Effector memory CD4-positive, alpha-beta T cell (primary cell): Measurements from ENCODE around the gene ARHGEF3.
A peak's percentile ranks its signal among the peaks of the same experiment; 100 is the strongest.
"Not testable (repeated sequence)": the region's sequence is repeated elsewhere in the genome, so short reads cannot be mapped to it uniquely, and the experiment has no call there.

Experiments used
- DNase-seq, 3 donors: peaks; one replicate each; pipeline ENCODE4 v3.0.0-alpha.2; 2020
- H3K27ac ChIP-seq: 2 replicates; pipeline ENCODE4 v1.7.0; 2013; ENCODE audit warnings: mild to moderate bottlenecking, low read length, moderate library complexity; ENCODE audit not compliant: insufficient read depth, poor library complexity, severe bottlenecking
- H3K27me3 ChIP-seq: replicated peaks from 2 replicates; pipeline ENCODE4 v1.7.0; 2013; ENCODE audit warnings: mild to moderate bottlenecking, low read length; ENCODE audit not compliant: insufficient read depth, control insufficient read depth, poor library complexity, severe bottlenecking
- H3K36me3 ChIP-seq: 2 replicates; pipeline ENCODE4 v1.7.0; 2013; ENCODE audit warnings: mild to moderate bottlenecking, low read length, moderate library complexity; ENCODE audit not compliant: control insufficient read depth, insufficient read depth
- H3K4me1 ChIP-seq: 2 replicates; pipeline ENCODE4 v1.7.0; 2013; ENCODE audit warnings: low read length, mild to moderate bottlenecking; ENCODE audit not compliant: control insufficient read depth, insufficient read depth, poor library complexity, severe bottlenecking
- H3K4me3 ChIP-seq: 2 replicates; pipeline ENCODE4 v1.7.0; 2013; ENCODE audit warnings: low read length, low read depth, mild to moderate bottlenecking; ENCODE audit not compliant: insufficient read depth, poor library complexity, severe bottlenecking
- H3K9me3 ChIP-seq: 2 replicates; pipeline ENCODE4 v1.7.0; 2013; ENCODE audit warnings: mild to moderate bottlenecking, low read length, moderate library complexity; ENCODE audit not compliant: control insufficient read depth

The ARHGEF3 gene

GRCh38 chr3:56759532-56759931, 42.2 kb downstream of the ARHGEF3 start:
- Histone ChIP-seq H3K9me3 (no peaks in the 10 kb centered on the region), H3K36me3 (peaks cover 10% of the 10 kb centered on the region), H3K4me3 (no peak overlapping the region), H3K4me1 (peaks cover 26% of the 10 kb centered on the region), H3K27ac (no peak overlapping the region), H3K27me3 (no peaks in the 10 kb centered on the region)
- DNase-seq = no peak

GRCh38 chr3:56758539-56758981, 43.2 kb downstream of the ARHGEF3 start:
- Histone ChIP-seq H3K27me3 (no peaks in the 10 kb centered on the region), H3K4me3 (no peak overlapping the region), H3K9me3 (no peaks in the 10 kb centered on the region), H3K4me1 (peaks cover 33% of the 10 kb centered on the region), H3K36me3 (peaks cover 10% of the 10 kb centered on the region), H3K27ac (peak overlapping the region; percentile 20)
- peak in 1 of 3 donors; percentile 13 for DNase-seq

- not testable (repeated sequence) for H3K4me3 ChIP-seq, H3K9me3 ChIP-seq, DNase-seq, H3K27me3 ChIP-seq
- H3K4me1 ChIP-seq = peaks cover 33% of the 10 kb centered on the region
- peak overlapping the region; percentile 20 for H3K27ac ChIP-seq
- peaks cover 15% of the 10 kb centered on the region for H3K36me3 ChIP-seq
Measured at GRCh38 chr3:56758042-56758441, 43.7 kb downstream of the ARHGEF3 start.

- Histone ChIP-seq H3K9me3 (no peaks in the 10 kb centered on the region), H3K27me3 (no peaks in the 10 kb centered on the region), H3K27ac (peak overlapping the region; percentile 62), H3K36me3 (peaks cover 35% of the 10 kb centered on the region), H3K4me1 (peaks cover 33% of the 10 kb centered on the region), H3K4me3 (peak overlapping the region; percentile 36)
- DNase-seq = no peak
Measured at GRCh38 chr3:56754741-56755417, 46.9 kb downstream of the ARHGEF3 start.

GRCh38 chr3:56753206-56753820, 48.4 kb downstream of the ARHGEF3 start:
- Histone ChIP-seq H3K27me3 (no peaks in the 10 kb centered on the region), H3K4me3 (no peak overlapping the region), H3K4me1 (peaks cover 26% of the 10 kb centered on the region), H3K36me3 (peaks cover 48% of the 10 kb centered on the region), H3K9me3 (no peaks in the 10 kb centered on the region), H3K27ac (no peak overlapping the region)
- DNase-seq = no peak

- Histone ChIP-seq H3K4me3 (no peak overlapping the region), H3K36me3 (peaks cover 65% of the 10 kb centered on the region), H3K4me1 (peaks cover 24% of the 10 kb centered on the region), H3K27ac (no peak overlapping the region), H3K27me3 (no peaks in the 10 kb centered on the region), H3K9me3 (no peaks in the 10 kb centered on the region)
- DNase-seq = no peak
Measured at GRCh38 chr3:56751056-56751707, 50.6 kb downstream of the ARHGEF3 start.

GRCh38 chr3:56748663-56749231, 53.0 kb downstream of the ARHGEF3 start:
- H3K4me1 ChIP-seq = no peaks in the 10 kb centered on the region
- no peak overlapping the region for H3K4me3 ChIP-seq
- H3K36me3 ChIP-seq = peaks cover 79% of the 10 kb centered on the region
- H3K27me3 ChIP-seq = no peaks in the 10 kb centered on the region
- no peaks in the 10 kb centered on the region for H3K9me3 ChIP-seq
- DNase-seq = no peak
- no peak overlapping the region for H3K27ac ChIP-seq

GRCh38 chr3:56747150-56747549, 54.6 kb downstream of the ARHGEF3 start:
- H3K27ac ChIP-seq = no peak overlapping the region
- H3K27me3 ChIP-seq = no peaks in the 10 kb centered on the region
- no peak for DNase-seq
- H3K9me3 ChIP-seq = no peaks in the 10 kb centered on the region
- no peak overlapping the region for H3K4me3 ChIP-seq
- H3K36me3 ChIP-seq = peaks cover 77% of the 10 kb centered on the region
- H3K4me1 ChIP-seq = no peaks in the 10 kb centered on the region

- no peak overlapping the region for H3K27ac ChIP-seq
- peaks cover 67% of the 10 kb centered on the region for H3K36me3 ChIP-seq
- H3K9me3 ChIP-seq = no peaks in the 10 kb centered on the region
- no peaks in the 10 kb centered on the region for H3K4me1 ChIP-seq
- H3K4me3 ChIP-seq = no peak overlapping the region
- no peak for DNase-seq
- no peaks in the 10 kb centered on the region for H3K27me3 ChIP-seq
Measured at GRCh38 chr3:56744016-56744415, 57.7 kb downstream of the ARHGEF3 start.

- H3K27ac ChIP-seq = no peak overlapping the region
- no peak overlapping the region for H3K4me3 ChIP-seq
- no peak for DNase-seq
- no peaks in the 10 kb centered on the region for H3K27me3 ChIP-seq
- peaks cover 65% of the 10 kb centered on the region for H3K36me3 ChIP-seq
- H3K9me3 ChIP-seq = no peaks in the 10 kb centered on the region
- H3K4me1 ChIP-seq = no peaks in the 10 kb centered on the region
Measured at GRCh38 chr3:56742887-56743286, 58.9 kb downstream of the ARHGEF3 start.
